Suppressor macrophage treated with lipopolysaccharide for 4 hours (primary cell): Measurements from ENCODE around the gene LHX1.

ENCODE experiments used
- DNase-seq: peaks from one replicate; pipeline ENCODE4 v3.0.0-alpha.2; 2020

The LHX1 gene

GRCh38 chr17:36937001-36937958 is at the start of gene LHX1:
Gene LHX1 (plus strand): TSS chr17:36937475. CDS start chr17:36938198, 723 bp downstream.
- no peak for DNase-seq

- DNase-seq, result no peak
These were observed 48.9 kb upstream of the LHX1 start for GRCh38 chr17:36888236-36888951.

DNA sequence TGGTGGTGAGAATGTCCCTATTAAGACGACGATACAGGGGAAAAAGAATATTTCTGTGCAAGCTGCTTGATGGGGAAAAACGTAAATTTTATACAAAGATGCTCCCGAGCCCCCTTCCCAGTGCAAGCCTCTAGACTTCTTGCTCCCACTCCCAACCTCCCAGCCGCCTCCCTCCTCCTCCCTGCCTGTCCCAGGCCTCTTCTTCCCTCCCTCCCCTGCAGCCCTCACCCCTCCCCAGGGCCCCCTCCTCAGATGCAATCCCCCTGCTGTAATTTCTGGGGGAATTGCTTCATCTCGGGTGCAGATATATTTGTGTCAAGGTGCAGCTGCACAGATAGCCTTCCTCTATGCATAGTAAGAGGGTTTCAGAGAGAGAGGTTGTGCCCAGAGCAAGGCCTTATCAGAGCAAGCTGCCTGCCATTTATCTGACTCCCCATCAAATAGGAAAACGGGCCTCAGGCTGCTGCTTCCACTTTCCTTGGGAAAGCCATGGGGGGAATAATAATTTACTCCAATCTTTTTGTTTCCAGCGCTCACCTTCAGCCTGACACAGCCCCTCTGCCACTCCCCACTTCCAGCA is 47.4 kb upstream of the LHX1 start:
- no peak for DNase-seq

- DNase-seq, result no peak
These were observed 46.7 kb upstream of the LHX1 start for GRCh38 chr17:36890398-36891168.

DNA sequence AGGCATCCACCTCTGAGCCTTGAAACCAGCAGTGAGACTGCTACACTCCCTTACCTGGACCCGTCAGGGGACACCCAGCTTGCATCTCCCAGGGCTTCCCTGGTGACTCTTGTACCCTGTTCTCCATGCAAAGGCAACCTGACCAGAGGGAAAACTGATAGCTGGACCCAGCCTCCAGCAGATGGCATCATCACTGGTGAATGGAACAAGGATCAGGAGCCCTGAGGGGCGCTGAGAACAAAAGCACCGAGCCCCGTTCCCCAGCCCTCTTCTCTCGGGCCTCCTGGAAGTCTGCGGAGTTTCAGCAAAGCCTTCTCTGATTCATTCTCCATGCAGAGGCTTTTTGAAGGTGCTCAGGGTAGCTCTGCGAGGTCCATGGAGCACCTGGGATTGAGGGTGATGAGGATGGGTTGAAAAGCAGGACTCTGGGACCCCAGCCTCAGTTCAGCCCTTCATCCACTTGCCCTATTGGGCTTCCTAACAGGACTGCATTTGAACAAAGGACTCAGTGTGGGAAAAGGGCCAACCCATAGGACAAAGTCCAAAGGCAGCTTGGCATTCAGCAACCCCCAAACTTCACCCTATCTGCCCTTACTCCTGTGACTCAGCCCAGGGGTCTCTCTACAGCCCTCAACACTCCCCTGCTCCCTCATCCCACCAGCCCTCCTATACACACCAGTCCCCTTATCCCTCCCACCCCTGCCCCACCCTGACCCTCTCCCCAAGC is 45.0 kb upstream of the LHX1 start:
- DNase-seq, result no peak

- DNase-seq, result no peak
These were observed 43.1 kb upstream of the LHX1 start for GRCh38 chr17:36894177-36894576.

- no peak for DNase-seq
These were observed 42.4 kb upstream of the LHX1 start for GRCh38 chr17:36894925-36895324.

GRCh38 chr17:36899250-36900159 is 37.8 kb upstream of the LHX1 start:
- no peak for DNase-seq

- DNase-seq, result no peak
These were observed 37.1 kb upstream of the LHX1 start for GRCh38 chr17:36900160-36900512.

DNA sequence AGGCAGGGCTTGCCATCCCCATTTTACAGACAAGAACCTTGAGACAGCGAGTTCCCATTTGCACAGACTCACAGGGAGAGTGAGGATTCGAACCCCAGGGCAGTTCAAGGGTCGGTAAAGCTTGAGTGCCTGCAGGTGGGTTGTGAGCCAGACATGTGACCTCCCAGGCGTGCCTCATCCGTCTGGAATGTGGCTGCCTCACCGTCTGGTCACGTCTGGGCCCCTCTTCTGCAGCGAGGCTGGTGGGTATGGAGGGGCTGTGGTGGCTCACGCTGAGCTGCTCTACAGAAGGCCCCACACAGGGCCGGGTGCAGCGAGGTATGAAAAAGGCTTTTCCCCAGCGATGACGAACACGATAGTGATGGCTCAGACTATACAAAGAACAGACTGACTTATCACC is 35.8 kb upstream of the LHX1 start:
- no peak for DNase-seq

- DNase-seq, result no peak
These were observed 29.9 kb upstream of the LHX1 start for GRCh38 chr17:36907407-36907806.

- DNase-seq, result no peak
These were observed 26.8 kb upstream of the LHX1 start for GRCh38 chr17:36910513-36910912.

DNA sequence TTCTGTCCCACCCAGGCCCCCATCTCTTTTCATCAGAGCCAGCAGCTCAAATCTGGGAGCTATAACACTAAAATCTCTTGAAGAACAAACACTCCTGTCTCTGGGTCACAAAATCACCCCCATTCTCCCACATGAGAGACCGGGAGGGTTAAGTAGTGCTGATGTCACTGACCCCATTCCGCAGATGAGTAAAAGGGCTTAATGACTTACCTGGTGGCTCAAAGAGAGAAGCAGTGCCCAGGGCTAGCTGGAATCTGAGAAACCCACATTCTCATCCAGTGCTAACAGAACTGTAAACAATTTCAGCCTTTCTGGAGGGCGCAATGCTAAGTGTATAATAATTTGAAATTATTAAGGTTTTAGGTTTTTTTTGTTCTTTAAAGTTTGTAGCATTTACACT is 26.3 kb upstream of the LHX1 start:
- DNase-seq, result no peak

- no peak for DNase-seq
These were observed 24.1 kb upstream of the LHX1 start for GRCh38 chr17:36913132-36913531.

- no peak for DNase-seq
These were observed 19.0 kb upstream of the LHX1 start for GRCh38 chr17:36918211-36918691.

DNA sequence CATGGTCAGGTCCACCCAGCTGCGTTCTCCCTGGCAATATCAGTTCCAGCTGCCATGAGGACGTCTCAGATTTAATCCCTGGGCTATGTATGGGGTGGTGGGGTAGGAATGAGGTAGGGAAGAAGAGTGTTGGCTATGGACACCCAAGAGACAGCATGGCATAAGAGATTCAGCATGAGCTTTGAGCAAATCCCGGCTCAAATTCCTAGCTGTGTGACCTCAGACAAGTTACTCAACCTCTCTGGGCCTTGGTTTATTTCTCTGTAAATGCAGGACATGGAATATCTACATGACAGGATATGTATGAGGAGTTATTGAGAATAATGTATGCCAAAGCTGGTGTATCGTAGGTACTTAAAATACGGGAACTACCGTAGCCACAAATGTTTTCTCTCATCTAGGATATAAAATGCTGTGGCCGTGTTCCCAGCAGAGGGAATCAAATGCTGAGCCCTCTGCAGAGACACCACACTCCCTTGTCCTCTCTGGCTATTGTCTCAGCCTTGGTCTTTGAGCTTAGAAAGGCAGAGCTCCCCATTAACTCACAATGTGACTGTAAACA is 17.8 kb upstream of the LHX1 start:
- no peak for DNase-seq

DNA sequence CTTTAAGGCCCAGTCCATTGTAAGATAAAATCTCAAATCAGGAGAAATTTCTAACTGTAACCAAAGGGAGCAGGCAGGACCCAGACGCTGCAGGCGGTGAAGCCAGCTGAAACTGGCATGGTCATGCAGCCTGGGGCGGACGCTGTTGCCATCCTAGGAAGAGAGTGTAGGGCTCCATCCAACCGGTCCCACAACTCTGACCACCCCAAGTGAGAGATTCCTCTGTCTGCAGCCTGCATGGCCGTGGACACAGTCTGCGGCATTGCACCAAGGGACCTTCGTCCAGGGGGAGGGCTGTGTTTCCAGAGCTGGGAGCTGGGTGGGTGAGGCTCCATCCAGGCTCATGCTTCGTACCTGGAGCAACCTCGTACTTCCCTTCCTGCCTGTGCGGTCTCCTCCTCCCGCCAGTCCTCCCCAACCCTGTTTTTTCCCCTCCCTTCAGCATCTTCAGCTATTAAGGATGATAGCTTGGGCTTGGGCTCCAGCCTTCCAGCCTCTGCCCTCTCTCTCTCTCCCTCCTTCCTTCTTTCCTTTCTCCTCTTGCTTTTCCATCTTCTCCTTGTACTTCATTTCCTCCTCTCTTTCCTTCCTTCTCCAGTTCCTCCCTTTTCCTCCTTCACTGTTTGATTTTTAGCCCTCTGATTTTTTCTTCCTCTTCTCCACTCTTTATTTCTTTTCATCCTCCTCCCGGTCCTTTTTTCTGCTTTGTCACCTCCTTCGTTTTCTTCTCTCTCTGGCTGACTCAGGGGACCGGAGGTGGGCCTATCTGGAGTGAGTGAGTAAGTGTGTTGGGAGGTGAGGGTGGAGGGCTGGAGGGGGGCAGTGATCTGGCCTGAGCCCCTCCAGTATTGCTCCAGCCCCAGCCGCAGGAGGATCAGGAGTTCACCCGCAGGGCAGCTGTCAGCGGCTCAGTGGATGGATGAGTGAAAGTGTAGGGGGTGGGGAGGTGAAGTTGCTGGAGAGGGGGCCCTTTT is 17.0 kb upstream of the LHX1 start:
- no peak for DNase-seq

DNA sequence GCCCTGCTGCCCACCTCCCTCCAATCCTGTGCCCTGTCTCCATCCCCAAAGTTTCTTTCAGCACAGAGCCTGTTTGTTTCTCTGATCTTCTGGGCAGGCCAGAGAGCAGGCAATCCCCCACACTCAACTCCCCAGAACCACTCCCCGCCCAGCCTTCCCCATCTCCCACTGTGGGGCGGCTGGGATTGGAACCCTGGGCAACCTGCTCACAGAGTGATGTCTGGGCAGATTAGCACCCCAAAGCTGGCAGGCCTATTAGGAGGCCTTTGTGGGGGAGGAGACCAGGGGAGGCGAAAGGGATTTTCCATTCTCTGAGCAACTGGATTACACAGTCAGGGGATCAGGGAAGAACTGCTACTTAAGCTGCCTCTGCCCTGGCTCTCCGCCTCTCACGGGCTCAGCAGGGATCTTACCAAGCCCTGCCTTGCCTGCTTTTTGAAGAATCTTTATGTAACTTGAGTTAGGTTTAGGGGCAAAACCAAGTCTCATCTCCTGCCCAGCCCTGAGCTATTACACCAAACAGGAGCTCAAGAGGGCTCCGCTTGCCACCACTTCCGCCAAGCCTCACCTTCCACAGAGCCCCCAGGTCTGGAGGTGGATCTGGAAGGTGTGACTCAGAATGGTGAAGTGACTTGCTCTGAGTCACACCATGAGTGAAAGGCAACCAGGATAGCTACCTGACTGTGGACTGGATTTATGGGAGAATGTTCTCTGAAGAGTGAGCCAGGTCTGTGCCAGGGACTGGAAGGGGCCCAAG is 16.0 kb upstream of the LHX1 start:
- no peak for DNase-seq

DNA sequence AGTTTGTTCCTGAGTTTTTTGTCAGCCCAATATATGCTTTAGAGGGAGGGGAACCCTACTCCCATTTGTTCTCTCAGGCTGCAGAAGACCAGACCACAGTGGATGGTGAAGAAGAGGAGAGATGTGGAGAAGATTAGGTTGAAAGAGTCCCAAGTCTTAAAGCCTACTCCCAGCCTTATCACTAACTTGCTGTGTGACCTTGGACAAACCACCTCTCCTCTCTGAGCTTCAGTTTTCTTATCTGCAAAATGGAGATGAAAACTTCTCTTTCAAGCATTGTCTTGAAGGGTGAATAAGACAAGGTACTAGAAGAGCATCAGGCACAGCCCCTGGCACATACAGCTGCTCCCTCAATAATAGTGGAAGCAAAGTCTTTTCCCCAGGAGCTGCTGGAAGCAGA is 15.1 kb upstream of the LHX1 start:
- no peak for DNase-seq
